Panc1 (cell line): ENCODE results near the gene SOCS1.

ENCODE experiments used
- POLR2AphosphoS5 ChIP-seq: IDR thresholded peaks from 2 replicates; pipeline ENCODE4 v1.6.1; 2012; ENCODE audit warnings: mild to moderate bottlenecking, low read depth, low read length, moderate library complexity
- SIN3A ChIP-seq: IDR thresholded peaks from 2 replicates; pipeline ENCODE4 v1.6.1; 2012; ENCODE audit warnings: low read depth, mild to moderate bottlenecking, low read length, moderate library complexity, borderline replicate concordance; ENCODE audit not compliant: insufficient read depth
- TF ChIP-seq, protein P1 (sequence below): fragments of 450-650 bp; IDR thresholded peaks from 2 replicates; pipeline ENCODE4 v1.5.1; 2017; ENCODE audit warnings: mild to moderate bottlenecking

DNA sequence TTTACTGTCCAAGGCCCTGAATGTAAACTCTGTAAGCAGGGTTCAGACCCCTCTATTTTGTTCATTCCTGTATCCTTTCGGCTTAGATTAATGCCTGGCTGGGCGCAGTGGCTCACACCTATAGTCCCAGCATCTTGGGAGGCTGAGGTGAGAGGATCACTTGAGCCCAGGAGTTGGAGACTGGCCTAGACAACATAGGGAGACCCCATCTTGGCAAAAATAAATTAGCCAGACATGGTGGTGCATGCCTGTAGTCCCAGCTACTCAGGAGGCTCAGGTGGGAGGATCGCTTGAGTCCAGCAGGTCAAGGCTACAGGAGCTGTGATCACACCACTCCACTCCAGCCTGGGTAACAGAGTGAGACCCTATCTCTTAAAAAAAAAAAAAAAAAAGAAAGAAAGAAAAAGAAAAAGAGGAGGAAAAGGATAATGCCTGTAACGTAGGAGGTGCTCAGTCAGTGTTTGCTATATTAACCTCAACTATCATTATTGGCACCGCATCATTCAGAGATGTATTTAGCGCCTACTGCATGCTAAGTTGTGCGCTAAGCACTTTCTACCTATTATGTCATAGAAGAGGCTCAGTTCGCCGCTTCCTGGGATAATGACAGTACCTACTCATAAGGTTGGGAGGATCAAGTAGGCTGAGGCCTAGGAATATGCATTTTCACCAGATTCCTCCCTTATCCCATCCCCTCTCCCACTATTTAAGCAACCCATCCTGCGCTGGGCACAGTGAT is 5.0 kb downstream of the SOCS1 start:
- TF ChIP-seq POLR2AphosphoS5 (no peak), SIN3A (no peak)
- TF ChIP-seq, protein P1, sequence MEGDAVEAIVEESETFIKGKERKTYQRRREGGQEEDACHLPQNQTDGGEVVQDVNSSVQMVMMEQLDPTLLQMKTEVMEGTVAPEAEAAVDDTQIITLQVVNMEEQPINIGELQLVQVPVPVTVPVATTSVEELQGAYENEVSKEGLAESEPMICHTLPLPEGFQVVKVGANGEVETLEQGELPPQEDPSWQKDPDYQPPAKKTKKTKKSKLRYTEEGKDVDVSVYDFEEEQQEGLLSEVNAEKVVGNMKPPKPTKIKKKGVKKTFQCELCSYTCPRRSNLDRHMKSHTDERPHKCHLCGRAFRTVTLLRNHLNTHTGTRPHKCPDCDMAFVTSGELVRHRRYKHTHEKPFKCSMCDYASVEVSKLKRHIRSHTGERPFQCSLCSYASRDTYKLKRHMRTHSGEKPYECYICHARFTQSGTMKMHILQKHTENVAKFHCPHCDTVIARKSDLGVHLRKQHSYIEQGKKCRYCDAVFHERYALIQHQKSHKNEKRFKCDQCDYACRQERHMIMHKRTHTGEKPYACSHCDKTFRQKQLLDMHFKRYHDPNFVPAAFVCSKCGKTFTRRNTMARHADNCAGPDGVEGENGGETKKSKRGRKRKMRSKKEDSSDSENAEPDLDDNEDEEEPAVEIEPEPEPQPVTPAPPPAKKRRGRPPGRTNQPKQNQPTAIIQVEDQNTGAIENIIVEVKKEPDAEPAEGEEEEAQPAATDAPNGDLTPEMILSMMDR = no peak
